ENCODE results near the gene FRMPD1.

The FRMPD1 gene

DNA sequence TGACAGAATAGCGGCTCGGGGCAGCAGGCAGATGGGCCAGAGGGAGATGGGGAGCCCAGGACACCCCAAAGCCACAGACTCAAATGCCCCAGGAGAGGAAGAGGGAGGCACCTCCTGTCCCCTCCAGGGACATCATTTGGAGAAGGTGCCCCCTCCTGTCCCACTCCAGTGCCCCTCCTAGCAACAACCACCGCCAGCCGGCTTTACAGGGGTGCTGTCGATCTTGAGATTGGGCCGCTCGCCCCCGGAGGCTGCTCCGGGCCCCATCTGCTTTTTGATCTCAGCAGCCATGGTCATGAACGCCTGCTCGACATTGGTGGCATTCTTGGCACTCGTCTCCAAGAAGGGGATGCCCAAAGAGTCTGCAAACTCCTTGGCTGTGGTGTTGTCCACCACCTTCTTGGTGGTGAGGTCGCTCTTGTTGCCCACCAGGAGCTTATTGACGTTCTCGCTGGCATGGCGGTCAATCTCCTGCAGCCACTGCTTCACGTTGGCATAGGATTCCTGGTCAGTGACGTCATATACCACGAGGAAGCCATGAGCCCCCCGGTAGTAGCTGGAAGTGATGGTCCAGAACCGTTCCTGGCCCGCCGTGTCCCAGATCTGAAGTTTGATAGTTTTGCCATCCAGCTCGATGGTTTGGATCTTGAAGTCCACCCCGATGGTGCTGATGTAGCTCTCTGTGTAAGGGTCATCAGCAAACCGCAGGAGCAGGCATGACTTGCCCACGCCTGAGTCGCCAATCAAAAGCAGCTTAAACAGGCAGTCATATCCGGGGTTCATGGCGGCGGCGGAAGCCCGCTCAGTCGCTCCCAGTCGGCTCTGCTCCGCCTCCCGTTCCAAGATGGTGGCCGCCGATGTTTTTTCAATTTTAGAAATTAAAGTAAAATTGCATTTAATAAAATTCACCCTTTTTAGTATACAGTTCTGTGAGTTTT, 14.0 kb upstream of the FRMPD1 start:
- DNase-seq, result no peak

- DNase-seq, result no peak
Measured at GRCh38 chr9:37639109-37639762, 11.5 kb upstream of the FRMPD1 start.

DNA sequence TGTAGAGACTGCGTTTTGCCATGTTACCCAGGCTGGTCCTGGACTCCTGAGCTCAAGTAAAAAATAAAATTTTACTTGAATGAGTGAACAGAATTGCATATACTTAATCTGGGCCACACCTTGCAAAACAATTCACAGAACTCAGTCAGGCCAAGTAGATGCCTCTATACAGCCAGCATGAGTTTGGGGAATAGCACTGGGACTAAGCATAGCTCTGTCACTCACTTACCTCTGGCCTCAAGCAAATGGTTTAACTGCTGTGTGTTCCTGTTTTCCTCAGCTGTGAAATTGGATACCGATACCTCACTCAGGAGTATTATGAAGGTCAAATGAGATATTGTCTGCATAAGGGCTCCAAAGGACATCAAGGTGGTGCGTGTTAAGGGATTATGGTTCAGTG, 10.9 kb upstream of the FRMPD1 start:
- DNase-seq, result no peak

GRCh38 chr9:37640246-37640645, 10.5 kb upstream of the FRMPD1 start:
- DNase-seq, result no peak

DNA sequence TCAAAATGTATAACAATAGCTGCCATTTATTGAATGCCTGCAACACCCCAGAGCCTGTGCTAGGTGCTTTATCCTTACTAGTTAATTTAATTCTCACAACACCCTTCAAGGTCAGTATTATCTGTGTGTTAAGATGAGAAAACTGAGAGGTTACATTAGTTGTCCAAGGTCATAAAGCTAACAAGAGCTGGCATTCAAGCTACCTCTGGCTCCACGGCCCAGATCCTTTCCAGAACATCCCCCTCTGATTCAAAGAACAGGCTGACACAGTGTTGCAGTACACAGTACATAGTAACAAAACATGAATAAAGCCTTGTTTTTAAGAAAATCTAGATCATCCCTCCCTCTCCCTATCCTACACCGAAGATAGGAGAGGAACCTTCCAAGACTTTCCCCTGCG, 9.4 kb upstream of the FRMPD1 start:
- no peak for DNase-seq

GRCh38 chr9:37643214-37643613, 7.5 kb upstream of the FRMPD1 start:
- DNase-seq, result no peak

GRCh38 chr9:37645903-37646506, 4.7 kb upstream of the FRMPD1 start:
- no peak for DNase-seq

- no peak for DNase-seq
Measured at GRCh38 chr9:37650299-37650872, 368 bp upstream of the FRMPD1 start.

DNA sequence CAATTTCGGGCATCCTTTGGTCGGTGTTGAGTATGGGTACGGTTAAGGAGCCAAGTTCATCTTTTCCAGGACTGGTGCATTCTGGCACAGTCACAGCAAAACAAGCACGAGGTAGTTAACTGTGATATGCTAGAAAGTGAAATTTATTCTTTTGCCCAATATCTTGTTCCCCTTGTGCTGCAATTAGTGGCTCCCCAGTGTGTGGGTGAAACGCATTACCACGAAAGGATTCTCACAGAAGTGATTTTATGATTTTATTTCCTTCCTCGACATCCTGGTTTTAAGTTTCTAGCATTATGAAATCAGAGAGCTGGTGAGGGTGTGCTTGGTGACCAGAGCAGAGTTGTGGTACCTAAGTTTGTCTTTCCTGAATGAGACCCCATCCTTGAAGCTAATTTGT, 1.5 kb downstream of the FRMPD1 start:
- no peak for DNase-seq

DNA sequence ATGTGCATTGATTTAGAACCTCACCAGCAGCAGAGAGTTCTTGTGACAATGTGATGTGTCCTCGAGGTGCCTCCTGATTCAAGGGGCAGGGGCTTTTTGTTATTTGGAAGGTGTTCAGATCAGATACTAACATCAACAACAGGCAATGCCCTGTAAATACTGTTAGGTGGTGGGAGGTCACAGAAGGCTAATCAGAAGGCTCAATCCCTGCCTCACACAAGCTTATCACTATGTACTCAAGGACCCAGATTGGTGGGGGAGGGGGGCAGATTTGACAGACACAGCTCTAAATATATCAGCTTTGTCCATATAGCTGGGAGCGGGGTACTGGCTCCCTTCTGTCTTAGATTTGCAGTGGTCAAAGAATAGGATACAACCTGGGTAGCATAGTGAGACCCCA, 2.6 kb downstream of the FRMPD1 start:
- DNase-seq, result no peak

- no peak for DNase-seq
Measured at GRCh38 chr9:37656936-37657335, 6.2 kb downstream of the FRMPD1 start.

DNA sequence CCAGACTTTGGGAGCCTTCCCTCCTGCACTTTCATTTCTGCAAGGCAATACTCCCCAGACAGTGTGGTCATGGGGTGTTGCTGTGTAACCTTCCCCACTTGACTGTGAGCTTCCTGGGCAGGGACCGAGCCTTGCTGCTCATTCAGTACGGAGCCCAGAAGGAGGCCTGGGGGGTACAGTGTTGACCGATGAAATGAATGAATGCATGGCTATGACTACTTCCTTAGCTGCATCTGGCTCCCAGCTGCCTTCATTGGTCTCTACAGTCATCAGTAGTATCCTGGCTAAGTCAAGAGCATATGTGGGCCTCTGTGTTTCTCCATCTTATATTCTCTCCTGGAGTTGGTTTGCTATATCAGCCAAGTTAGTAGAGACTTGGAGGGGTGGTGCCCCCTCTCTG, 9.9 kb downstream of the FRMPD1 start:
- no peak for DNase-seq

DNA sequence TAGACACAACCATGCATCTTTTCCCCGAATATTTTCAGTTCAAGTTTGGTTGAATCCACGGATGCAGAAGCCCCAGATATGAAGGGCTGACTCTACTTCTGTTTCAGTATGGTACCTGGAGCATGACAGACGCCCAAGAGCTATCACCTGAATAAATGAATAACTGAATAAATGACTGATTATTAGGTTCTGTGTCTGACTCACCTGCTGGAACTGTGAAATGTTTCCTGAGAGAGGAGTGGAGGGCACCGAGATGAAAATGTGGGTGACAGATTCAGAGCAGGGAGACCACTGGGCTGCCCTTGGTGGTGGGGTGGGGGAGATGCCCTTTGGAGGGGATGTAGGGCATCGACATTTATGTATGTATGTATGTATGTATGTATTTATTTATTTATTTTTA, 13.2 kb downstream of the FRMPD1 start:
- DNase-seq, result no peak

- DNase-seq, result no peak
Measured at GRCh38 chr9:37667706-37668105, 17.0 kb downstream of the FRMPD1 start.

GRCh38 chr9:37668116-37668601, 17.4 kb downstream of the FRMPD1 start:
- DNase-seq, result no peak

DNA sequence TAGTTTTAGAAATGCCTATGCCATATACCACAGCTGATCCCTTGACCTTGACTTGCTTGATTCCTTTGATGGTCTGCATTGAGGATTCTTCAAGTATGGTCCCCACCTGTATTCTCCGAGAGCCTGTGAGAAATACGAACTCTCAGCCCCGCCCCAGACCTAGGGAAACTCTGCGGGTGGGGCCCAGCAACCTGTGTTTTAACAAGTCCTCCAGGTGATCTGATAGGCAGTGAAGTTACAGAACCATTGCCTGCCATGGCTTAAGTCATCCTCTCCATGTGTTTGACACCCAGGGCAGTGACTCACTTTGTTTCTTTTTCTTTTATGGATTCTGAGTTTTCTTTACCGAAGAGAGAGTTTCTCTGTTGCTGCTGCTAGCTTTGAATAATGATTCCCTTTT, 18.5 kb downstream of the FRMPD1 start:
- DNase-seq, result no peak

DNA sequence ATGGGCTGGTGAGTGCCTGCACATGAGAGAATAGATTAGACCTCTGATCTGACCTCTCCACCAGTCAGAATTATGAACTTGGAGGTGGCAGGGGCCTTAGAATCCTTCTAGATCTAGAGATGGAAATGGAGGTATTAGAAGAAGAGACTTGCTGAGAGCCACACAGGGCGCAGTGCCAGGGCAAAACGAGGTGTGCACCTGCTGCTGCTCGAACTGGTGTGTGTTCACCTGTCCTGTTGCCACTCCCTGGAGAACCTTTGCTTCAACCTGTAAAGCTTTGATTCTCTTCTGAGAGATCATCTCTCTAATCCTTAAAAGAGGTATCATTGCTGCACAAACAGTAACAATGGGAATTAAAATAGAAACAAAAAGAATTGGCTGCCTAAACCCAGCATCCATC, 24.9 kb downstream of the FRMPD1 start:
- no peak for DNase-seq

- DNase-seq, result peak; percentile 2
Measured at GRCh38 chr9:37676411-37676830, 25.7 kb downstream of the FRMPD1 start.

DNA sequence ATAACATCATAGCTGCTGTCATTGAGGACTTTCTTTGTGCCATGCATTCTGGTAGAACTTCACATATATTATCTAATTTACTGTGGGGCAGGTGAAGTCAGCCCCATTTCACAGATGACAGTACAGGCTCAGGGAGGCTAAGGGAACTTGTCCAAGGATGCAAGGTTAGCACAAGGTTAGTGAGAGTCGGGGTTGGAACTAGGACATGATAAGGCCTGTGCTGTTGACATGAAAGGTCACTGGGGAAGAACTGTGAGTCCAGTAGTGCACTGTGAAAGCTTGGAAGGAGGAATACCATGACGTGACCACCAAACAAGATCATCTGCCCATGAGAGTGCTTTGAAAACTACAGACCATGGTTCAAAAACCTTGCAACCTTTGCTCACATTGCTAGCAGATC, 26.7 kb downstream of the FRMPD1 start:
- no peak for DNase-seq

DNA sequence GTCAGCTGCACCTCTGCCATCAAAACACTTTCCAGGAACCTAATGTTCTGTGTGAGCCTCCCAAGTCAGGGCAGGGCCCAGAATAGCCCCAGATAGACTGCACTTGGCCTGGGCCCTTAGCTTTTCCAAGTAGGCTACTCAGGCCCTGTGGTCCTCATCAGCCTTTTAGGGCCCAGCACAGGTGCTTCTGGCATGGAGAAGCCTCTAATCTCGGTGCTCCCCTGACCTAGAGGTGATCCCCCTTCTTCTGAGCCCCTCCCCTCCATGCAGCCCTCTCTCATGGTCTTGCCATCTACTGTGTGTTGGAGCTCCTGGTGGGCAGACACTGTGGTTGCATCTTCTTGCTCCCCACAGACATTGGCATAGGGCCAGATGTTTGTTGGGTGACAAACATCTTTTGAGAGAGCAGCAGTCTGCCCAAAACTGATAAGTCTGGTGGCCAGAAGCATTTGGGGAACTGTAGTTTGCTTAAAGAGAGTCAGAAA, 28.1 kb downstream of the FRMPD1 start:
- no peak for DNase-seq

GRCh38 chr9:37679649-37680402, 29.1 kb downstream of the FRMPD1 start:
- no peak for DNase-seq

GRCh38 chr9:37682951-37683350, 32.2 kb downstream of the FRMPD1 start:
- DNase-seq, result no peak

All from NCI-H2227 treated with DMSO at 0.1 percent for 48 hours (cell line).